Measurements from ENCODE around the gene CARD11. TPM values are rescaled to one million over a fixed set of nuclear protein-coding genes. Genes with fewer than 3 reads are reported as not detected.

The CARD11 gene
- total and polyA plus RNA-seq, 2 donors (not counting 1 experiment from before 2014, with no cell fraction given), result 129 to 135 TPM

GRCh38 chr7:2939193-2939885 lies 104.3 kb downstream of the CARD11 start:
- Mint-ChIP-seq H3K27ac (peak overlapping the region; percentile 70), H3K4me3 (no peak overlapping the region), H3K9me3 (ENCODE audit: insufficient read depth) (no peaks in the 10 kb centered on the region), H3K27me3 (no peaks in the 10 kb centered on the region), H3K4me1 (peaks cover 15% of the 10 kb centered on the region)
- Histone ChIP-seq H3K4me1 (ENCODE audit: control insufficient read depth in 2 of 2, insufficient read depth in 2 of 2, low read length in 2 of 2) (no peaks in the 10 kb centered on the region), H3K4me3 (ENCODE audit: control extremely low read depth in 1 of 5, extremely low read depth in 1 of 5, insufficient read depth in 1 of 5, low read depth in 2 of 5, low read length in 4 of 5) (no peak overlapping the region), H3K9ac (ENCODE audit: low read length) (no peak overlapping the region), H3K79me2 (ENCODE audit: control insufficient read depth, insufficient read depth, low read length) (peaks cover 25% of the 10 kb centered on the region), H3K27me3 (replicated peaks in 1 of 4; ENCODE audit: control extremely low read depth in 1 of 4, control insufficient read depth in 3 of 4, insufficient read depth in 4 of 4, low read length in 3 of 4) (no peaks in the 10 kb centered on the region), H3K9me3 (ENCODE audit: control extremely low read depth in 1 of 3, control insufficient read depth in 2 of 3, insufficient read depth in 1 of 3, low read length in 2 of 3) (peaks cover 0 to 3% (median 0%) of the 10 kb centered on the region in 3 donors), H4K20me1 (ENCODE audit: control insufficient read depth, insufficient read depth, low read length, poor library complexity, severe bottlenecking) (peaks cover 25% of the 10 kb centered on the region), H3K4me2 (replicated peaks; ENCODE audit: low read depth, low read length, poor library complexity, severe bottlenecking) (no peak overlapping the region), H3K36me3 (replicated peaks in 1 of 2; ENCODE audit: control extremely low read depth in 1 of 2, control insufficient read depth in 1 of 2, extremely low read depth in 1 of 2, insufficient read depth in 2 of 2, low read length in 1 of 2) (peaks cover 22 to 95% of the 10 kb centered on the region in 2 experiments), H2AFZ (ENCODE audit: insufficient read depth, low read depth, low read length, poor library complexity, severe bottlenecking) (no peak overlapping the region), H3K27ac (ENCODE audit: low read length in 2 of 2) (no peak overlapping the region)
- intact Hi-C loops (cut with micrococcal nuclease), result no loop called here
- TF ChIP-seq EZH2 (IDR thresholded peaks at IDR 0.05; ENCODE audit: borderline replicate concordance, insufficient read depth, low read depth, low read length, poor library complexity, severe bottlenecking), result no peak
- no peak for TF ChIP-seq CTCF (IDR thresholded peaks at IDR 0.05)
- POLR2A ChIA-PET, result no interaction called here
- DNase-seq, result no peak
- ATAC-seq (ENCODE audit: low read depth), result no peak
- CTCF ChIA-PET, result interaction anchor here (2.1 kb wide), 1 partner anchor 126 kb away, joined by 4 read pairs; no protein-coding TSS in a partner anchor
- 100% methylated on average over 8 of the region's 13 CpGs for whole genome bisulfite sequencing (ENCODE audit: insufficient coverage)

GRCh38 chr7:2938514-2939192 lies 105.0 kb downstream of the CARD11 start:
- Mint-ChIP-seq H3K4me3 (no peak overlapping the region), H3K27me3 (no peaks in the 10 kb centered on the region), H3K4me1 (peaks cover 15% of the 10 kb centered on the region), H3K9me3 (ENCODE audit: insufficient read depth) (no peaks in the 10 kb centered on the region), H3K27ac (peak overlapping the region; percentile 70)
- no peaks in the 10 kb centered on the region for H3K4me1 ChIP-seq (ENCODE audit: control insufficient read depth in 2 of 2, insufficient read depth in 2 of 2, low read length in 2 of 2)
- no peak for ATAC-seq (ENCODE audit: low read depth)
- WGBS (ENCODE audit: insufficient coverage), result 98% methylated on average over 18 of the region's 19 CpGs
- TF ChIP-seq CTCF (IDR thresholded peaks at IDR 0.05), result no peak
- TF ChIP-seq EZH2 (IDR thresholded peaks at IDR 0.05; ENCODE audit: borderline replicate concordance, insufficient read depth, low read depth, low read length, poor library complexity, severe bottlenecking), result no peak
- ChIA-PET POLR2A (no interaction called here), CTCF (interaction anchor here (1.8 to 2.1 kb wide), 2 partner anchors 74 to 126 kb away, joined by 4 to 6 read pairs; no protein-coding TSS in a partner anchor)
- H3K79me2 ChIP-seq (ENCODE audit: control insufficient read depth, insufficient read depth, low read length), result peaks cover 21% of the 10 kb centered on the region
- no peak for DNase-seq
- no peak overlapping the region for H3K27ac ChIP-seq (ENCODE audit: low read length in 2 of 2)
- no peak overlapping the region for H2AFZ ChIP-seq (ENCODE audit: insufficient read depth, low read depth, low read length, poor library complexity, severe bottlenecking)
- peaks cover 17 to 95% of the 10 kb centered on the region in 2 experiments for H3K36me3 ChIP-seq (replicated peaks in 1 of 2; ENCODE audit: control extremely low read depth in 1 of 2, control insufficient read depth in 1 of 2, extremely low read depth in 1 of 2, insufficient read depth in 2 of 2, low read length in 1 of 2)
- no peak overlapping the region for H3K4me3 ChIP-seq (ENCODE audit: control extremely low read depth in 1 of 5, extremely low read depth in 1 of 5, insufficient read depth in 1 of 5, low read depth in 2 of 5, low read length in 4 of 5)
- no peaks in the 10 kb centered on the region for H3K27me3 ChIP-seq (replicated peaks in 1 of 4; ENCODE audit: control extremely low read depth in 1 of 4, control insufficient read depth in 3 of 4, insufficient read depth in 4 of 4, low read length in 3 of 4)
- no peak overlapping the region for H3K9ac ChIP-seq (ENCODE audit: low read length)
- intact Hi-C loops (cut with micrococcal nuclease), result no loop called here
- H4K20me1 ChIP-seq (ENCODE audit: control insufficient read depth, insufficient read depth, low read length, poor library complexity, severe bottlenecking), result peaks cover 32% of the 10 kb centered on the region
- peaks cover 0 to 3% (median 0%) of the 10 kb centered on the region in 3 donors for H3K9me3 ChIP-seq (ENCODE audit: control extremely low read depth in 1 of 3, control insufficient read depth in 2 of 3, insufficient read depth in 1 of 3, low read length in 2 of 3)
- H3K4me2 ChIP-seq (replicated peaks; ENCODE audit: low read depth, low read length, poor library complexity, severe bottlenecking), result no peak overlapping the region
